GM18526 (cell line): Measurements from ENCODE around the gene LIN37.

Experiments
- POLR2A ChIP-seq: IDR thresholded peaks from 3 replicates; pipeline ENCODE4 v1.6.1; 2011; ENCODE audit not compliant: insufficient read length; ENCODE audit errors: extremely low read depth

The LIN37 gene

DNA sequence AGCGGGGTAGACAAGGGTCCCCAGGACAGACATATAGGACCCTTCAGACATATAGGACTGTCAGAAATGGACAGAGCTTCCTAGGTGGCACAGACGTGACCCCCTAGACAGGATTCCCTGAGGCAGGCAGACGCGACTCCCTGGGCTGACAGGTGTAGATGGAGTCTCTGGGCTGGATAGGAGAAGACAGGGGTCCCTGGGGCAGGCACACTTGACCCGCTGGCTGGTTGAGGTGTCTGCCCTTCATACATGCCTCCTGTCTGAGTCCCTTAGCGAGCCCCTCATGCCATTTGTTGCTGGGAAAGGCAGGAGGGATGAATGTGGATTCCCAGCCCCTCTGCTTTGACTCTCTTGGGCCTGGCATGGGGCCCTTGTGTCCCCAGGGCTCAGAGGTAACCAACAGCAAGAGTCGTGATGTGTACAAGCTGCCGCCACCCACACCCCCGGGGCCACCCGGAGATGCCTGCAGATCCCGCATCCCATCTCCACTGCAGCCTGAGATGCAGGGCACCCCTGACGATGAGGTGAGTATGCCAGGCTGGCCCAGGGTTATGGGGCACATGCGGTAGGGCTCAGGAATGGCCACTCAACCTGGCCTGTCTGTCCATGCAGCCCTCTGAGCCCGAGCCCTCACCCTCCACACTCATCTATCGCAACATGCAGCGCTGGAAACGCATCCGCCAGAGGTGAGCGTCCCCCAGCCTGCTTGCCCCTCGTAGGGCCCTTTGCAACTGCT, 5.4 kb downstream of the LIN37 start:
- no peak for TF ChIP-seq POLR2A

- TF ChIP-seq POLR2A = no peak
These were observed 6.2 kb downstream of the LIN37 start for GRCh38 chr19:35754370-35755130.

DNA sequence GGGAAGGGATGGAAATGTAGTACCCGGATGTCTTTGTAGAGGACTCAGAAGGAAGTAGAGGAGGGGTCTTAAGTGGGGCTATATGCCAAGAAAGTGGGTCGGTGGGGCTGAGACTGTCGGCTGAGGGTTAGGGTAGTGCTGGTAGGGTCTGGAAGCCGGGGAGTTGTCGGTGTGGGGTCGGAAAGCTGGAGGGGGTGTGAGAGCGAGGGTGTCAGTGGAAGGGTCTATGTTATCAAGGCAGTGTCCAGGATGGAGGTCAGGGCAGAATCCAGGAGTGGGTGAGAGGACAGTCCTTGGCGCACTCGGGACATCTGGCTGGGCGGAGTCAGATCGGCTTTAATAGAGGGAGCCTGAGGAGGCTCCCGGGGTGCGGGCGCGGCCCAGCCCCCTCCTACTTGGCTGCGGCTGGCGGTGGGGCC, 6.8 kb downstream of the LIN37 start:
- TF ChIP-seq POLR2A = no peak

DNA sequence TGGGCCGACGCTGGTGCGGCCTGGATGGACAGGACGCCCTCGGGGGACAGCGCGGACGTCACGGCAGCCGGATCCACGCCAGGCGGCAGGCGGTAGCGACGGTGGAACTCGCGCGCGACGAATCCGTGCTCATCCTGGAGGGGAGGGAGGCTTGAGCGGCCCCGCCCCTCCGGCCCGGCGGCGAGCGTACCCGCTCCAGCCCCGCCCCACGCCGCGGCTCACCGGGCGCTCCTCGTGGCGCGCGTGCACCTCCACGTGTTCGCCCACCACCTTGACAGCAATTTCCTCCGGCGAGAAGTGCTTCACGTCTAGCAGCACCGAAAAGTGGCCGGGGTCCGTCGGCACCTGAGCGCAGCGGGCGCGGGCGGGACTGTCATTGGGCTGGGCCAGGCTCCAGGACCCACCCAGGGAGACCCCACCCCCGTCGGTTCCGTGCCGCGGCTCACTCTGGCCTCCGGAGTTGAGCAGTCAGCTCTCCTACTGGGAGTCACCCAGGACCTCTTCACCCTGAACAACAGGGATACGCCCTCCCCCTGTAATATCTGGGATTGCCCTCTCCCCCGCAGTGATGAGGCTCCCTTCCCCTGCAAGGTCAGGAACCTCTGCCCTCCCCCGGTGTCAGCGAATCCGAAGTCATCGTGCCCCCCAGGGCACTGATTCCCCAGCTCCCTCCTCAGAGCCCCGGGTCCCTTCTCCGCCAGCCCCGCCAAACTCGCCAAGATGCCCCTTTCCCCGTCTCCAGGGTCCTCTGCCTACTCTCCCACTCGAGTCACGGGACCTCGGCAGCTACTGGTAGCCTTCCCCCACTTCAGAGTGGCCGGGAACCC, 7.4 kb downstream of the LIN37 start:
- no peak for TF ChIP-seq POLR2A

DNA sequence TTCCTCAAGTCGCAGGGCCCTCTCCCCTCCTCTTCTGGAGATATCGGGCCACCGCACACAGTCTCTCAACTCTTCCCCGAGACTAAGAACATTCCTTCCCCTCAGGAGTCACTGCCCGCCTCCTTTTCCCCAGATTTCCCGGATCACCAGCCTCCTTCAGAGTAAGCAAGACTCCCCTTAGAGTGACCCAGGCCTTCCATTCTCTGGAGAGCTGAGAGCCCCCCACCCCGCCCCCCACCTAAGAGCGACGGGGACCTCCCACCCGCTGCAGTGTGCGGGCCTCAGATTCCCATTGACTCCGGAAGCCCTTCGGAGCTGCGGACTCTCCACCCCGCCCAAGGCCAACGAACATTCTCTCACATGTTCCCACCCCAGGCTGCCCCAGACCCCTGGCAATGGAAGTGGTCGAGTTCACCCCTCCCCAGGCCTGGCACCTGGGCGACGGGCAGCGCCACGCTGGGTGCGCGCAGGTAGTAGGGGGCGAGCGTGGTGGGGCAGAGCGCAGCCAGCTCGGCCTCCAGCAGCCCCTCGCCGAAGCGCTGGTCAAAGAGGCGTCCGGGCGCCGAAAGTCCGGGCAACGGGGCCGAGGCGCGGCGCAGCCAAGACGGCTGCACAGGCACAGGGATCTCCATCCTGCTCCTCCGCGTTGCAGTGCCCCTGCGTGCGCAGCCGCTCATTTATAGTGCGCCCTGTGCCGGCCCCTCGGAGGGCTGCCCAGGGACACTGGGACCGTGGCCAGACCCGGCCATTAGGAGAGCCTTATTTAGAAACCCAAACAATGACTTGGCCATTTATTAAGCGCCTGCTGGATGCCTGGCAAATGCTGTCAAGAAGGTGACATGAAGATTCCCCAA, 8.2 kb downstream of the LIN37 start, which contains the start of gene HSPB6:
TSS of gene HSPB6 (minus strand) at position 653 of the 854 bp plus-strand sequence. CDS start at position 632, 21 bp downstream.
- TF ChIP-seq POLR2A = no peak

DNA sequence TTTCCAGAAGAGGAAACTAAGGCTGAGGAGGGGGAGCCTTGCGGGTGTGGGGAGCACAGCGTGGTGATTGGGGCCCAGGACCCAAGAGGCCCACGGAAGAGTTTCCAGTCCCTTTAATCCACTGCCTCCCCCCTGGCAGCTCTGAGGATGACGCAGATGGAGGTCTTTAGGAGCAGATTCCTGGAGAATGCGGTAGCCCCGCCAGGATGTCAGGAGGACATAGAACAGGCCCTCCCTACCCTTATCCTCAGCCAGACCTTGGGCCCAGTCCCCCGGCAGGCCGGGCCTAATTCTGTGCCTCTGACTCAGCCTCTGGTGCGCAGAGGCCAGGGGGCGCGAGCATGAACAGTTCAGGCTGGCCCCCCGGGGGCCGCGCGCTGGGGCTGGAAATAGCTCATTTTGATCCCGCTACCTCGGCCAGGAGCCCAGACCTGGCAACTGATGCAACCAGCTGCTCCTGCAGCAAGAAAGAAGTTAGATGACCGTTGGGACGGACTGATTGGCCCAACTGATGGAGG, 8.9 kb downstream of the LIN37 start:
- no peak for TF ChIP-seq POLR2A

DNA sequence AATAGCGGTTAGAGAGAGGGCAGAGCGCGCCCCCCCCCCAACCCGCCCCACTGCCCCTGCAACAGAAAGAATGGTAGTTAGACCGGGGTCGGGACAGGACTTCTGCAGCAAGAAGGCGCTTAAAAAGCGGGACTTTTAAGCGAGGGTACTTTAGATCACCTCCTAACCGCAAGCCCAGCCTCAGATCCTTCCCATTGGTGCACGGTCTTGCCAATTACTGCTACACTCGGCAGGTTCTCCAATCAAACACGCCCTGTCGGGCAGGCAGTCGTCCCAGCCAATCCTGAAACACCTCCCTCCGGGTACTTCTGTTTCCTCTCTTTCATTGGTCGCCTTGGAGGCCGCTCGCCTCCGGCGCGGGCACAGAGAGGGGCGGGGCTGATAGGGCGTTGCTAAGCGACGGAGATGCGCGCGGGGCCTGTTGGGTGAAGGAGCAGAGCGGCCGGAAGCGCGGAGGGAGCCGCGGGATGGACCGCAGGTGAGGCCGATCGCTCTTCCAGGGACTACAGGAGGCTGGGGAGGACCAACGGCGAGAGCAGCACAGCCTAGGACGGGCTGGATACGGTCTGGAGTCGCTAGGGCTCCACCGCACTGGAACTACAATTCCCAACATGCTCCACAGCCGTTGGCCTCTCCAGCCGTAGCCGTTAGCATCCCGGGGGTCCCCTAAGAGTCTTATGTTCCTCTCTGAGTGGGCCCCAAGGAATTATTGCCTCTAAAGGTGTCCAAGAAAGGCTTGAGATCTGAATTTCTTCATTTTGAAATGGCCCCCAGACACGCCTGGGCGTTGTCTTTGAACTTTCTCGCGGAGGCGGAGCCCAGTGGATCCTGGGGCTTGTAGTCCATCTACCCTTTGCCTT, 9.6 kb downstream of the LIN37 start, which contains the start of gene PROSER3:
TSS of gene PROSER3 (plus strand) at position 428 of the 860 bp plus-strand sequence. CDS start at position 468, 40 bp downstream.
- TF ChIP-seq POLR2A = peak; percentile 65

DNA sequence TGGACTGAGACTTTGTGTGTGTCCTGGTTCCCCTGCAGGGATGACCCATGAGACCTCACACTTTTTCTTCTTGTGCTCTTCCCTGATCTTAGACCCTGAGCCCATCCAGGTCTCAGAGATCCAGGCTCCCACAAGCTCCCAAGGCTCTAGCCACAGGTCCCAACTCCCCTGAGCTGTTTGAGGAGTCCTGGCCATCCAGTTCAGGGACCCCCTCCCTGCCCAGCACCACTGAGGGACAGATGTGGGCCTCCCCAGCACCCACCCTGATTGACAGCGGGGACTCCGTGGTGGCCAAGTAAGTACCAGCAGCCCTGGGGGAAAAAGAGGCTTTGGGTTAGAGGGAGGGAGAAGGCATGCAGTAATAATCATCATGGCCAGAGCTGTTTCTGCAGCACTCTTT, 11.3 kb downstream of the LIN37 start:
- no peak for TF ChIP-seq POLR2A

DNA sequence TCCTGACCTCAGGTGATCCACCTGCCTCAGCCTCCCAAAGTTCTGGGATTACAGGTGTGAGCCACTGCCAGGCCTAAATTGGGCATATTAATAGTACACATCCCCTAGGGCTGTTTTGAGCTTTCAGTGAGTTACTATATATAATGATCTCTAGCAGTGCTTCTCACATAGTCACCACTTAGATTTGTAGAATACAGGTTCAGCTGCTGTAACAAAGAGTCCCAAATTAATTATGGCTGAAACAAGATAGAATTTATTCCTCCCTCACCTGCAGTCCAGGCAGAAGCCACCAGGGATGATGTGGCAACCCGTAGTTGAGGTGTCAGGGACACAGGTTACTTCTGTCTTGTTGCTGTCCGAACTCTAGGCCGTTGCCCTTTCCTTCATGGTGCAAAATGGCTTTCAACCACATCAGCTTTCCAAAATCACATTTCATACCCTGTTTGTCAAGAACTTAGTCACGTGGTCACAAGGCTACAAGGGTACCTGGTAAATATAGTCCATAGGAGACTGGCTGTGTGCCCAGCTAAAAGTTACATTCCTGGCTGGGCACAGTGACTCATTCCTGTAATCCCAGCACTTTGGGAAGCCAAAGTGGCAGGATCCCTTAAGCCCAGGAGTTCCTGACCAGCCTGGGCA, 12.5 kb downstream of the LIN37 start:
- no peak for TF ChIP-seq POLR2A

DNA sequence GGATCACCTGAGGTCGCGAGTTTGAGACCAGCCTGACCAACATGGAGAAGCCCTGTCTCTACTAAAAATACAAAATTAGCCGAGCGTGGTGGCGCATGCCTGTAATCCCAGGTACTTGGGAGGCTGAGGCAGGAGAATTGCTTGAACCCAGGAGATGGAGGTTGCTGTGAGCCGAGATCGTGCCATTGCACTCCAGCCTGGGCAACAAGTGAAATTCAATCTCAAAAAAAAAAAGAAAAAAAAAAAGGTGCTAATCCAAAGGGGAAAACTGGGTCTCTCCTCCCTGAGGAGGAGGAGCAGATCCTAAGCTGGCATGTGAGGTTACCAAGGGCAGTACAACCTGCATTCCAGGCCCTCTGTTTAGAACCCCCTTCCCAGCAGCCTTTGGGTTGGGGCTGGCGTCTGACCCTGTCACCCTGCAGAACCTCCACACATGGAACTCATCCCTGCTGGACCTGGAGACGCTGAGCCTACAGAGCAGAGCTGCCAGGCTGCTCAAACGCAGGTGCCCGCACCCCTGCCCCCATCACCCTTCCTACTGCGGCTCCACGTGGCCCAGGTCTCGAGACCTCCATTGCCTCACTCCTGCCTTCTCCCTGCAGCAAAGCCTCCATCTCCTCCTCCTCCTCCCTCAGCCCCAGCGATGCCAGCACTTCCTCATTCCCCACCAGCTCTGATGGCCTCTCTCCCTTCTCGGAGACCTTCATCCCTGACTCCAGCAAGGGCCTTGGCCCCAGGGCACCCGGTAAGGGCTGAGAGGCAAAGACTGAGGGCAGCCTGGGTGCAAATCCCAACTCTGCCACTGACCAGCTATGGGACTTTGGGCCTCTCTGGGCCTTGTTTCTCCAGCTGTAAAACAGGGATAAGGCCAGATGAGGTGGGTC, 16.3 kb downstream of the LIN37 start:
- TF ChIP-seq POLR2A = no peak

DNA sequence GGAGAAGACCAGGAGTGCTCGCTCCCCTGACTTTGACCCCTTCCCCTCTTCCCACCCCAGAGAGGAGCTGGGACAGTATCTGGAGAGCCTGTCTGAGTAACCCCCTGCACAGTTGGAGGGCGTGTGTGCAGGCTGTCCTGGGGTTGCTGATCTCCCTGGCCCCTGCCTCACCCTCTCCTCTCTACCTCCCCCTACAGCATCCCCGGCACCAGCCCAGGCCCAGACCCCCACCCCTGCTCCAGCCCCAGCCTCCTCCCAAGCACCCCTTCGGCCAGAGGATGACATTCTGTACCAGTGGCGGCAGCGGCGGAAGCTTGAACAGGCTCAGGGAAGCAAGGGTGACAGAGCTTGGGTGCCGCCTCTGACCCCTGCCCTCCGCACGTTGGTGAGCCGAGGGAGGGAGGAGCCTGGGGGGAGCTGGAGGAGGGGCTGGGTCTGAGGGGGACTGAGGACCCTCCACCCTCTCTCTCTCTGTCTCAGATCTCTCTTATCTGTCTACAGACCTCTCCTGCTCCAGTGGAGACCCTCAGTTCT, 18.3 kb downstream of the LIN37 start:
- no peak for TF ChIP-seq POLR2A
